H1 (cell line): Measurements from ENCODE around the gene TUBAL3. TPM values are rescaled to one million over a fixed set of nuclear protein-coding genes. Genes with fewer than 3 reads are reported as not detected.

Source experiments
- CTCF ChIA-PET: fragments of 300-600 bp; sonication (Branson Sonifier 250); formaldehyde crosslinking; loops from one replicate; lab custom pipeline; 2021; ENCODE audit not compliant: partially characterized antibody; lab: Charles Lee
- POLR2A ChIA-PET: fragments of 300-600 bp; sonication (Branson Sonifier 250); formaldehyde crosslinking; loops from one replicate; lab custom pipeline; 2021; ENCODE audit warnings: inconsistent platforms; ENCODE audit not compliant: partially characterized antibody; lab: Charles Lee
- DNase-seq, 2 experiments: peaks; one replicate each; pipeline versions ENCODE4 v3.0.0 to v3.0.0-alpha.2; 2010 to 2022; ENCODE audit warnings: low spot score in 2 of 2, low read depth in 1 of 2, mixed read lengths in 1 of 2
- FAIRE-seq: peaks from 2 replicates; lab custom pipeline; 2011; peaks lifted over from hg19 to GRCh38; lab: Jason Lieb, UNC
- H2AFZ ChIP-seq: 2 replicates; pipeline ENCODE4 v1.8.1; 2012; ENCODE audit warnings: low read length, inconsistent platforms
- H2AK5ac ChIP-seq: 2 replicates; pipeline ENCODE4 v1.6.1; 2013; ENCODE audit warnings: low read depth, low read length
- H2BK120ac ChIP-seq: replicated peaks from 2 replicates; pipeline ENCODE3; 2013; ENCODE audit warnings: low read depth, low read length, inconsistent platforms
- H2BK12ac ChIP-seq: 2 replicates; pipeline ENCODE4 v1.6.1; 2013; ENCODE audit warnings: low read depth, low read length
- H2BK15ac ChIP-seq: 2 replicates; pipeline ENCODE4 v1.6.1; 2013; ENCODE audit warnings: low read length
- H2BK20ac ChIP-seq: 2 replicates; pipeline ENCODE4 v1.6.1; 2013; ENCODE audit warnings: low read length
- H2BK5ac ChIP-seq: 2 replicates; pipeline ENCODE4 v1.6.1; 2013; ENCODE audit warnings: low read depth, low read length
- H3K14ac ChIP-seq: 2 replicates; pipeline ENCODE4 v1.6.1; 2013; ENCODE audit warnings: inconsistent platforms; ENCODE audit not compliant: insufficient read length
- H3K18ac ChIP-seq: 2 replicates; pipeline ENCODE4 v1.6.1; 2013; ENCODE audit warnings: low read length; ENCODE audit errors: extremely low read depth
- H3K23ac ChIP-seq: 2 replicates; pipeline ENCODE4 v1.6.1; 2013; ENCODE audit warnings: inconsistent platforms; ENCODE audit not compliant: insufficient read length
- H3K23me2 ChIP-seq: 2 replicates; pipeline ENCODE4 v1.6.1; 2013; ENCODE audit warnings: low read depth, low read length
- H3K27ac ChIP-seq: 2 replicates; pipeline ENCODE4 v1.6.1; 2011; ENCODE audit warnings: low read depth, low read length, inconsistent platforms
- H3K27me3 ChIP-seq, 4 experiments: replicated peaks in 1 of 4; 1 replicate in 1 of 4; 2 replicates in 3 of 4; pipeline versions ENCODE4 v1.6.1 to v1.8.1; 2011 to 2013; ENCODE audit warnings: low read length in 3 of 4, mild to moderate bottlenecking in 3 of 4, inconsistent platforms in 2 of 4, mixed read lengths in 2 of 4, moderate library complexity in 1 of 4; ENCODE audit not compliant: control insufficient read depth in 3 of 4, insufficient read depth in 3 of 4; ENCODE audit errors: extremely low read depth in 1 of 4
- H3K36me3 ChIP-seq, 4 experiments: 2 replicates each; pipeline versions ENCODE4 v1.6.1 to v1.8.1; 2011 to 2013; ENCODE audit warnings: mild to moderate bottlenecking in 4 of 4, low read length in 3 of 4, moderate library complexity in 2 of 4, control low read depth in 1 of 4, inconsistent platforms in 1 of 4; ENCODE audit not compliant: insufficient read depth in 4 of 4, control insufficient read depth in 2 of 4
- H3K4ac ChIP-seq: replicated peaks from 2 replicates; pipeline ENCODE3; 2013; ENCODE audit warnings: low read length, low read depth, mixed read lengths, inconsistent platforms; ENCODE audit not compliant: insufficient read length
- H3K4me1 ChIP-seq, 4 experiments: replicated peaks in 1 of 4; 1 replicate in 1 of 4; 2 replicates in 3 of 4; pipeline versions ENCODE4 v1.6.1 to v1.8.1; 2011 to 2013; ENCODE audit warnings: low read length in 3 of 4, inconsistent platforms in 2 of 4, mixed read lengths in 1 of 4; ENCODE audit not compliant: insufficient read depth in 4 of 4, control insufficient read depth in 3 of 4
- H3K4me2 ChIP-seq, 2 experiments: 2 replicates each; pipeline versions ENCODE4 v1.6.1 to v1.8.1; 2011 to 2013; ENCODE audit warnings: low read depth in 2 of 2, low read length in 2 of 2, control low read depth in 1 of 2, inconsistent platforms in 1 of 2, mild to moderate bottlenecking in 1 of 2; ENCODE audit not compliant: insufficient read depth in 1 of 2
- H3K4me3 ChIP-seq, 4 experiments: fragments of 200-600, 300-600 bp in 1 of 4; sonication (generic), shearing (Covaris generic), sonication (Bioruptor Twin) in 1 of 4; 2 replicates each; pipeline versions ENCODE4 v1.5.1 to v1.8.1; 2011 to 2016; ENCODE audit warnings: low read length in 4 of 4, low read depth in 3 of 4, control low read depth in 2 of 4, inconsistent platforms in 2 of 4, mild to moderate bottlenecking in 2 of 4, mixed read lengths in 1 of 4, moderate library complexity in 1 of 4; ENCODE audit not compliant: insufficient read depth in 2 of 4; ENCODE audit errors: extremely low read depth in 1 of 4
- H3K56ac ChIP-seq: replicated peaks from 2 replicates; pipeline ENCODE3; 2013; ENCODE audit warnings: low read depth, mild to moderate bottlenecking, mixed read lengths, low read length, inconsistent platforms; ENCODE audit not compliant: insufficient read length
- H3K79me1 ChIP-seq: 2 replicates; pipeline ENCODE4 v1.6.1; 2013; ENCODE audit warnings: low read depth, low read length, control low read depth
- H3K79me2 ChIP-seq, 2 experiments: 2 replicates each; pipeline versions ENCODE4 v1.6.1 to v1.8.1; 2012 to 2013; ENCODE audit warnings: low read length in 2 of 2, mild to moderate bottlenecking in 2 of 2, inconsistent platforms in 1 of 2; ENCODE audit not compliant: insufficient read depth in 2 of 2, control insufficient read depth in 1 of 2
- H3K9ac ChIP-seq, 4 experiments: replicated peaks in 1 of 4; 1 replicate in 1 of 4; 2 replicates in 3 of 4; pipeline versions ENCODE4 v1.6.1 to v1.8.1; 2011 to 2013; ENCODE audit warnings: low read depth in 3 of 4, low read length in 3 of 4, control low read depth in 2 of 4, mild to moderate bottlenecking in 2 of 4, moderate library complexity in 2 of 4, inconsistent platforms in 1 of 4; ENCODE audit errors: extremely low read depth in 1 of 4
- H3K9me3 ChIP-seq, 2 experiments: 2 replicates each; pipeline versions ENCODE4 v1.6.1 to v1.8.1; 2012 to 2013; ENCODE audit warnings: mild to moderate bottlenecking in 2 of 2, moderate library complexity in 2 of 2, control low read depth in 1 of 2, inconsistent platforms in 1 of 2, low read depth in 1 of 2, low read length in 1 of 2, mixed read lengths in 1 of 2; ENCODE audit not compliant: insufficient read depth in 2 of 2
- H4K20me1 ChIP-seq, 2 experiments: replicated peaks in 1 of 2; 2 replicates each; pipeline versions ENCODE3 to v1.8.1; 2011 to 2013; ENCODE audit warnings: inconsistent platforms in 2 of 2, low read length in 2 of 2, mild to moderate bottlenecking in 1 of 2; ENCODE audit not compliant: insufficient read depth in 2 of 2, control insufficient read depth in 1 of 2
- H4K5ac ChIP-seq: 2 replicates; pipeline ENCODE4 v1.6.1; 2013; ENCODE audit warnings: low read length, low read depth, mixed read lengths, inconsistent platforms; ENCODE audit not compliant: insufficient read length
- H4K8ac ChIP-seq: 2 replicates; pipeline ENCODE4 v1.8.0; 2013; ENCODE audit warnings: mild to moderate bottlenecking, moderate library complexity, low read length, inconsistent platforms; ENCODE audit not compliant: insufficient read depth; ENCODE audit errors: extremely low read depth
- H4K91ac ChIP-seq: replicated peaks from 2 replicates; pipeline ENCODE3; 2013; ENCODE audit warnings: low read length, mixed read lengths, inconsistent platforms; ENCODE audit not compliant: insufficient read length
- CTCF ChIP-seq, 3 experiments: IDR thresholded peaks; 1 replicate in 2 of 3; 2 replicates in 1 of 3; pipeline versions ENCODE4 v1.5.1 to v1.6.1; 2011; ENCODE audit warnings: low read length in 3 of 3, mild to moderate bottlenecking in 3 of 3, inconsistent platforms in 2 of 3, low read depth in 1 of 3, moderate library complexity in 1 of 3; ENCODE audit not compliant: insufficient read depth in 1 of 3; ENCODE audit errors: control extremely low read depth in 1 of 3
- NANOG ChIP-seq: IDR thresholded peaks from 2 replicates; pipeline ENCODE4 v1.6.1; 2011; ENCODE audit warnings: low read length, low read depth, mild to moderate bottlenecking, inconsistent platforms; ENCODE audit not compliant: insufficient read depth, poor library complexity, severe bottlenecking
- RAD21 ChIP-seq, 2 experiments: IDR thresholded peaks in 1 of 2; conservative IDR thresholded peaks in 1 of 2; 2 replicates each; pipeline ENCODE4 v1.6.1; 2011; ENCODE audit warnings: low read depth in 2 of 2, low read length in 2 of 2, improper control_type of control experiment in 1 of 2, inconsistent platforms in 1 of 2, mild to moderate bottlenecking in 1 of 2, moderate library complexity in 1 of 2
- SRF ChIP-seq: IDR thresholded peaks from 2 replicates; pipeline ENCODE4 v1.6.1; 2011; ENCODE audit warnings: mild to moderate bottlenecking, low read depth, low read length, moderate library complexity
- WGBS, 2 experiments: shearing (Covaris generic) in 1 of 2; methylation state at CpG; one replicate each; pipeline versions ENCODE4 v1.1.6 to v1.1.7; 2013 to 2015; ENCODE audit warnings: low lambda C conversion rate in 2 of 2, mixed read lengths in 2 of 2, inconsistent platforms in 1 of 2, low coverage in 1 of 2, missing lambda C conversion rate in 1 of 2; ENCODE audit not compliant: insufficient replicate concordance in 2 of 2, insufficient coverage in 1 of 2, insufficient read length in 1 of 2; ENCODE audit errors: extremely low coverage in 1 of 2, missing lambda C conversion rate in 1 of 2; 5-methylcytosine and 5-hydroxymethylcytosine counted together
- polyA plus RNA-seq, 7 experiments: library from polyadenylated mRNA; depleted of rRNA in 3 of 7; stranded (reverse) in 5 of 7; unstranded in 2 of 7; fragments of >200 nt in 5 of 7; fragments of 200-250 nt in 2 of 7; gene quantifications; 1 replicate in 5 of 7; 2 replicates in 1 of 7; 4 replicates in 1 of 7; pipeline versions ENCODE4 v1.2.1 to v1.2.3, GENCODE V29; 2011 to 2013; ENCODE audit warnings: missing spikeins in 2 of 7, mixed read lengths in 2 of 7
- total RNA-seq: library from RNA; stranded (reverse); fragmentation: NEBNext Ultra II Directional; extraction: Animal tissue kit (Norgen Biotek cat#: 25700); gene quantifications from 2 replicates; pipeline ENCODE4 v1.2.1, GENCODE V29; 2021

Gene TUBAL3
- total and polyA plus RNA-seq, 2 of the 8 experiments (the other 6 are each of a cell fraction or from before 2014, with no cell fraction given) = 0.17 TPM; not detected in 1

- Histone ChIP-seq H3K79me2 (peaks cover 0 to 21% of the 10 kb centered on the region in 2 experiments; a peak in 2 of 4 replicates), H3K4me3 (no peak overlapping the region), H3K27me3 (no peaks in the 10 kb centered on the region), H3K36me3 (peaks cover 0 to 26% (median 9%) of the 10 kb centered on the region in 4 experiments; a peak in 7 of 8 replicates), H3K4me1 (peaks cover 0 to 3% (median 0%) of the 10 kb centered on the region in 4 experiments; a peak in 1 of 7 replicates), H3K18ac (no peak overlapping the region), H3K23ac (no peak overlapping the region), H3K9me3 (peaks cover 0 to 2% of the 10 kb centered on the region in 2 experiments; a peak in 1 of 4 replicates), H2BK15ac (no peak overlapping the region), H2BK12ac (no peak overlapping the region)
- 51% methylated on average over 3 of the region's 3 CpGs; no CpG with 5 or more reads in 1 of the 2 experiments for WGBS, 2 experiments
- POLR2A ChIA-PET = interaction anchor here (1.3 to 1.9 kb wide), 2 partner anchors 12 to 17 kb away, joined by 4 to 5 read pairs; no protein-coding TSS in a partner anchor
- peak; percentile 84 for FAIRE-seq
- TF ChIP-seq NANOG (no peak), RAD21 (IDR thresholded peaks at IDR 0.05 in 1 of 2, conservative IDR thresholded peaks at IDR 0.05 in 1 of 2; ENCODE audit: low read depth in 2 of 2, low read length in 2 of 2) (peak; percentile 73 to 75), CTCF (IDR thresholded peaks at IDR 0.05; ENCODE audit: control extremely low read depth in 1 of 3, insufficient read depth in 1 of 3, low read depth in 1 of 3, low read length in 3 of 3) (peak in 2 of 3 experiments; percentile 51 to 69; a peak in 2 of 4 replicates), SRF (no peak)
- TF ChIP-seq, all 59 proteins: peak for 2
- no peak overlapping the region for H4K5ac ChIP-seq
- peaks cover 2 to 3% of the 10 kb centered on the region in 2 experiments for H4K20me1 ChIP-seq
- H4K91ac ChIP-seq = no peak overlapping the region
- H3K14ac ChIP-seq = no peak overlapping the region
- H2BK5ac ChIP-seq = no peak overlapping the region
- no peak overlapping the region for H2AFZ ChIP-seq
- no peak overlapping the region for H2BK120ac ChIP-seq
- CTCF ChIA-PET = interaction anchor here (0.6 to 5.0 kb wide), 24 partner anchors 9 to 620 kb away, joined by 3 to 43 read pairs (median 3); no protein-coding TSS in a partner anchor
- H4K8ac ChIP-seq = no peak overlapping the region; the same call in 1 of the 2 replicates
- no peak overlapping the region for H3K27ac ChIP-seq
- no peak overlapping the region for H3K56ac ChIP-seq
- no peak overlapping the region for H3K4ac ChIP-seq
- H3K23me2 ChIP-seq = no peaks in the 10 kb centered on the region
- H2AK5ac ChIP-seq = no peak overlapping the region
- H2BK20ac ChIP-seq = no peak overlapping the region
- H3K4me2 ChIP-seq = no peak overlapping the region
- H3K79me1 ChIP-seq = no peaks in the 10 kb centered on the region; the same call in none of the 2 replicates
- peak overlapping the region in 1 of 4 experiments; percentile 34; a peak in 1 of 7 replicates for H3K9ac ChIP-seq
- DNase-seq = no peak
Observed at GRCh38 chr10:5434017-5434753, 29.6 kb upstream of the TUBAL3 start.
